Measurements from ENCODE around the gene MRPL44. TPM values are rescaled to one million over a fixed set of nuclear protein-coding genes. Genes with fewer than 3 reads are reported as not detected.

MRPL44 gene
- total RNA-seq, 1 experiment from 2014 or later = 66.4 TPM

GRCh38 chr2:223930103-223930976, 26.9 kb upstream of the MRPL44 start:
- Histone ChIP-seq H2AFZ (no peak overlapping the region), H3K4me2 (peak overlapping the region; percentile 3; the same call in 1 of the 2 replicates), H3K9me2 (ENCODE audit: insufficient read depth) (no peaks in the 10 kb centered on the region), H3K27ac (no peak overlapping the region), H3K4me3 (no peak overlapping the region), H3K9me3 (ENCODE audit: insufficient read depth, low read depth) (peaks cover 13% of the 10 kb centered on the region), H3F3A (ENCODE audit: insufficient read depth, low read depth) (no peaks in the 10 kb centered on the region; the same call in 1 of the 2 replicates), H3K79me2 (ENCODE audit: low read depth) (peaks cover 33% of the 10 kb centered on the region), H3K27me3 (ENCODE audit: insufficient read depth, low read depth) (no peaks in the 10 kb centered on the region), H3K4me1 (replicated peaks; ENCODE audit: insufficient read depth) (peaks cover 27% of the 10 kb centered on the region), H4K20me1 (ENCODE audit: insufficient read depth) (no peaks in the 10 kb centered on the region), H3K36me3 (ENCODE audit: low read depth) (no peaks in the 10 kb centered on the region)
- ChIA-PET CTCF (interaction anchor here (0.6 kb wide), 2 partner anchors 422 to 722 kb away, joined by 3 read pairs; no protein-coding TSS in a partner anchor), POLR2A (ENCODE audit: unreplicated experiment) (no interaction called here)
- no peak for TF ChIP-seq EZH2 (IDR thresholded peaks at IDR 0.05; ENCODE audit: low read depth)
- TF ChIP-seq, protein P1, sequence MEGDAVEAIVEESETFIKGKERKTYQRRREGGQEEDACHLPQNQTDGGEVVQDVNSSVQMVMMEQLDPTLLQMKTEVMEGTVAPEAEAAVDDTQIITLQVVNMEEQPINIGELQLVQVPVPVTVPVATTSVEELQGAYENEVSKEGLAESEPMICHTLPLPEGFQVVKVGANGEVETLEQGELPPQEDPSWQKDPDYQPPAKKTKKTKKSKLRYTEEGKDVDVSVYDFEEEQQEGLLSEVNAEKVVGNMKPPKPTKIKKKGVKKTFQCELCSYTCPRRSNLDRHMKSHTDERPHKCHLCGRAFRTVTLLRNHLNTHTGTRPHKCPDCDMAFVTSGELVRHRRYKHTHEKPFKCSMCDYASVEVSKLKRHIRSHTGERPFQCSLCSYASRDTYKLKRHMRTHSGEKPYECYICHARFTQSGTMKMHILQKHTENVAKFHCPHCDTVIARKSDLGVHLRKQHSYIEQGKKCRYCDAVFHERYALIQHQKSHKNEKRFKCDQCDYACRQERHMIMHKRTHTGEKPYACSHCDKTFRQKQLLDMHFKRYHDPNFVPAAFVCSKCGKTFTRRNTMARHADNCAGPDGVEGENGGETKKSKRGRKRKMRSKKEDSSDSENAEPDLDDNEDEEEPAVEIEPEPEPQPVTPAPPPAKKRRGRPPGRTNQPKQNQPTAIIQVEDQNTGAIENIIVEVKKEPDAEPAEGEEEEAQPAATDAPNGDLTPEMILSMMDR (conservative IDR thresholded peaks at IDR 0.05) = no peak
- BruUV-seq (replicated peaks) = no TSS peak
- DNase-seq = no peak
- intact Hi-C loops (cut with micrococcal nuclease; ENCODE audit: unreplicated experiment) = no loop called here

- no TSS peak for BruUV-seq (replicated peaks)
Observed at GRCh38 chr2:223932816-223933800, 24.2 kb upstream of the MRPL44 start.

More at GRCh38 chr2:223932816-223933800, 24.2 kb upstream of the MRPL44 start:
- intact Hi-C loops (cut with micrococcal nuclease; ENCODE audit: unreplicated experiment) = no loop called here
- H3K4me2 ChIP-seq = no peak overlapping the region
- H3K4me3 ChIP-seq = no peak overlapping the region
- H3K9me3 ChIP-seq (ENCODE audit: insufficient read depth, low read depth) = no peaks in the 10 kb centered on the region
- no peak for DNase-seq
- no peaks in the 10 kb centered on the region for H3K27me3 ChIP-seq (ENCODE audit: insufficient read depth, low read depth)
- H3F3A ChIP-seq (ENCODE audit: insufficient read depth, low read depth) = no peaks in the 10 kb centered on the region; the same call in 1 of the 2 replicates
- no peak overlapping the region for H2AFZ ChIP-seq
- H3K4me1 ChIP-seq (replicated peaks; ENCODE audit: insufficient read depth) = peaks cover 19% of the 10 kb centered on the region
- ChIA-PET CTCF (interaction anchor here (0.6 kb wide), 1 partner anchor 150 kb away, joined by 3 read pairs; no protein-coding TSS in a partner anchor), POLR2A (ENCODE audit: unreplicated experiment) (interaction anchor here (0.6 kb wide), 1 partner anchor 1277 kb away, joined by 7 read pairs; the partner anchor contains the start of gene FARSB)
- H3K36me3 ChIP-seq (ENCODE audit: low read depth) = no peaks in the 10 kb centered on the region
- H3K27ac ChIP-seq = no peak overlapping the region
- H4K20me1 ChIP-seq (ENCODE audit: insufficient read depth) = no peaks in the 10 kb centered on the region
- H3K79me2 ChIP-seq (ENCODE audit: low read depth) = peaks cover 53% of the 10 kb centered on the region
- TF ChIP-seq EZH2 (IDR thresholded peaks at IDR 0.05; ENCODE audit: low read depth) = no peak
- TF ChIP-seq, protein P1 (conservative IDR thresholded peaks at IDR 0.05) = no peak
- H3K9me2 ChIP-seq (ENCODE audit: insufficient read depth) = no peaks in the 10 kb centered on the region

Data from PC-9 (cell line).